Gastrocnemius medialis (tissue), 4 donors: Measurements from ENCODE around the gene CRYL1.

Experiments
- POLR2A ChIP-seq, 2 donors: fragments of 450-650 bp; IDR thresholded peaks; one replicate each; pipeline ENCODE4 v1.6.1; 2017; ENCODE audit warnings: antibody characterized with exemption in 2 of 2, mild to moderate bottlenecking in 2 of 2, moderate library complexity in 2 of 2
- TF ChIP-seq, protein P1 (sequence below), 5 experiments: fragments of 450-650 bp in 3 of 5; fragments of 200-600 bp in 2 of 5; sonication (generic) in 2 of 5; IDR thresholded peaks in 4 of 5; conservative IDR thresholded peaks in 1 of 5; 1 replicate in 4 of 5; 2 replicates in 1 of 5; pipeline ENCODE4 v1.5.1; 2016 to 2019; ENCODE audit warnings: antibody characterized with exemption in 5 of 5, mild to moderate bottlenecking in 3 of 5, moderate library complexity in 3 of 5

- TF ChIP-seq POLR2A (IDR thresholded peaks at IDR 0.05) = no peak
- TF ChIP-seq, protein P1, sequence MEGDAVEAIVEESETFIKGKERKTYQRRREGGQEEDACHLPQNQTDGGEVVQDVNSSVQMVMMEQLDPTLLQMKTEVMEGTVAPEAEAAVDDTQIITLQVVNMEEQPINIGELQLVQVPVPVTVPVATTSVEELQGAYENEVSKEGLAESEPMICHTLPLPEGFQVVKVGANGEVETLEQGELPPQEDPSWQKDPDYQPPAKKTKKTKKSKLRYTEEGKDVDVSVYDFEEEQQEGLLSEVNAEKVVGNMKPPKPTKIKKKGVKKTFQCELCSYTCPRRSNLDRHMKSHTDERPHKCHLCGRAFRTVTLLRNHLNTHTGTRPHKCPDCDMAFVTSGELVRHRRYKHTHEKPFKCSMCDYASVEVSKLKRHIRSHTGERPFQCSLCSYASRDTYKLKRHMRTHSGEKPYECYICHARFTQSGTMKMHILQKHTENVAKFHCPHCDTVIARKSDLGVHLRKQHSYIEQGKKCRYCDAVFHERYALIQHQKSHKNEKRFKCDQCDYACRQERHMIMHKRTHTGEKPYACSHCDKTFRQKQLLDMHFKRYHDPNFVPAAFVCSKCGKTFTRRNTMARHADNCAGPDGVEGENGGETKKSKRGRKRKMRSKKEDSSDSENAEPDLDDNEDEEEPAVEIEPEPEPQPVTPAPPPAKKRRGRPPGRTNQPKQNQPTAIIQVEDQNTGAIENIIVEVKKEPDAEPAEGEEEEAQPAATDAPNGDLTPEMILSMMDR (IDR thresholded peaks at IDR 0.05 in 4 of 5, conservative IDR thresholded peaks at IDR 0.05 in 1 of 5) = no peak
These were observed 63.1 kb downstream of the CRYL1 start for GRCh38 chr13:20462533-20462915.
